Glomerular visceral epithelial cell (primary cell): ENCODE data around the gene PRRX1.

Experiments
- DNase-seq: peaks from one replicate; pipeline ENCODE4 v3.0.0-alpha.2; 2016; ENCODE audit errors: extremely low spot score

The PRRX1 gene

GRCh38 chr1:170768929-170769328 is 105.0 kb downstream of the PRRX1 start:
- no peak for DNase-seq

GRCh38 chr1:170769691-170770090 is 105.8 kb downstream of the PRRX1 start:
- no peak for DNase-seq

GRCh38 chr1:170770254-170770653 is 106.3 kb downstream of the PRRX1 start:
- DNase-seq = no peak

GRCh38 chr1:170776252-170776651 is 112.3 kb downstream of the PRRX1 start:
- DNase-seq = no peak

- DNase-seq = no peak
Observed at GRCh38 chr1:170776777-170777176, 112.8 kb downstream of the PRRX1 start.
